Bone marrow (tissue), 2 donors: ENCODE data around the gene STX3.
"Not testable (repeated sequence)": the region's sequence is repeated elsewhere in the genome, so short reads cannot be mapped to it uniquely, and the experiment has no call there.

Experiments
- DNase-seq, 2 donors: peaks; one replicate each; lab custom pipeline; 2025; lab: John Stamatoyannopoulos, UW

STX3 gene

GRCh38 chr11:59842316-59842715 lies 87.1 kb downstream of the STX3 start:
- no peak for DNase-seq

DNA sequence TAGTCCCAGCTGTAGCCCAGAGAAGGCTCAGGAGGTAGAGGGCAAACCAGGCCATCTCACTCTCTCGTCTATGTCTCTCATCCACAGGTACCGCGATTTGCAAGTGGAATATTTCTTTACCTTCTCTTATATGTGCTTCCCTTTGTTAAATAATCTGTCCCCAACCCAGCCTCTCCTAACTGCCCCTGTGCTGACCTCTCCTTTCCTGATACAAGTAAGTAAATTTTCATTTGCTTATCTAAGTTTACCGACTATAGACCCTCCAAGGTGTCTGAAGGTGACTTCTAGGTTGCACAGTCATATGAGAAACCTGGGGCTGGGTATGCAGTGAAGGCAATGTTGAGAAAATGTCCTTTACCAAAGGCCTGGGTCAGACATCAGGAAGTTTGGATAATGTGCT lies 90.2 kb downstream of the STX3 start, which contains the start of gene CBLIF:
Gene CBLIF (minus strand): TSS at position 101 of the 400 bp plus-strand sequence. CDS start 46 bp downstream, at position 55.
- DNase-seq, result no peak

- no peak for DNase-seq
Observed at GRCh38 chr11:59846556-59846955, 91.4 kb downstream of the STX3 start.

- no peak for DNase-seq
Observed at GRCh38 chr11:59847626-59848025, 92.5 kb downstream of the STX3 start.

- DNase-seq, result not testable (repeated sequence)
Observed at GRCh38 chr11:59848439-59848838, 93.3 kb downstream of the STX3 start.

GRCh38 chr11:59849129-59849528 lies 94.0 kb downstream of the STX3 start:
- DNase-seq, result no peak

- DNase-seq, result not testable (repeated sequence)
Observed at GRCh38 chr11:59849551-59849950, 94.4 kb downstream of the STX3 start.

GRCh38 chr11:59851416-59851815 lies 96.2 kb downstream of the STX3 start:
- DNase-seq, result not testable (repeated sequence)

GRCh38 chr11:59854871-59855270 lies 99.7 kb downstream of the STX3 start:
- DNase-seq, result no peak
